HepG2 (cell line): Measurements from ENCODE around the gene GLIPR1L2.
"Not testable (repeated sequence)": the region's sequence is repeated elsewhere in the genome, so short reads cannot be mapped to it uniquely, and the experiment has no call there.

Experiments used
- ERF ChIP-seq: IDR thresholded peaks from 2 replicates; pipeline ENCODE4 v1.6.1; 2018; ENCODE audit warnings: missing biosample characterization, missing genetic modification reagents
- GABPA ChIP-seq, 2 experiments: IDR thresholded peaks; 2 replicates each; pipeline ENCODE4 v1.6.1; 2011 to 2016; ENCODE audit warnings: low read depth in 2 of 2, low read length in 1 of 2, missing biosample characterization in 1 of 2, missing genetic modification characterization in 1 of 2
- HNRNPK ChIP-seq: fragments of 200-400 bp; formaldehyde crosslinking; IDR thresholded peaks from 2 replicates; pipeline ENCODE4 v1.6.1; 2018; ENCODE audit warnings: low read length, low read depth, moderate library complexity, mild to moderate bottlenecking; ENCODE audit not compliant: poor library complexity, severe bottlenecking
- MYC ChIP-seq: sonication (generic); formaldehyde crosslinking; IDR thresholded peaks from 2 replicates; pipeline ENCODE4 v1.9.0; 2021; ENCODE audit warnings: missing genetic modification reagents, borderline replicate concordance
- SIN3A ChIP-seq: IDR thresholded peaks from 2 replicates; pipeline ENCODE4 v1.6.1; 2011; ENCODE audit warnings: low read depth, mild to moderate bottlenecking, control low read depth, low read length, borderline replicate concordance
- TCF7 ChIP-seq: sonication (generic); IDR thresholded peaks from 2 replicates; pipeline ENCODE4 v1.6.1; 2016; ENCODE audit warnings: antibody characterized with exemption, low read depth
- ZSCAN29 ChIP-seq: sonication (generic); formaldehyde crosslinking; conservative IDR thresholded peaks from 2 replicates; pipeline ENCODE4 v1.4.0; 2020; ENCODE audit warnings: mild to moderate bottlenecking, missing genetic modification reagents
- TF ChIP-seq, protein P1 (sequence below): IDR thresholded peaks from 2 replicates; pipeline ENCODE4 v1.6.1; 2012; ENCODE audit warnings: inconsistent platforms

DNA sequence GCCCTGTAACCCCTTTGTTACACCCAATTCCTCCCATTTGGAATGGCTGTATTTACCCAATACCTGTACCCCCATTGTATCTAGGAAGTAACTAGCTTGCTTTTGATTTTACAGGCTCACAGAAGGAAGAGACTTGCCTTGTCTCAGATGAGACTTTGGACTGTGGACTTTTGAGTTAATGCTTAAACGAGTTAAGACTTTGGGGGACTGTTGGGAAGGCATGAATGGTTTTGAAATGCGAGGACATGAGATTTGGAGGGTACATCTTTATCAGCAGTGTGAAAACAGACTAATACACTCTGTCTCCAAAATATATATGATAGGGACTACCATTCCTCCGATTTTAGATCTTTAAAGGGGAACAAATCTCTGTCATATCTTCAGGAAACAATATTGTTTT lies 51.6 kb downstream of the GLIPR1L2 start:
- TF ChIP-seq ZSCAN29 (CRISPR knock-in tag); GABPA (IDR thresholded peaks at IDR 0.05; ENCODE audit: low read depth, low read length); GABPA (CRISPR knock-in tag; IDR thresholded peaks at IDR 0.05; ENCODE audit: low read depth); HNRNPK; MYC; SIN3A; ERF (CRISPR knock-in tag); TCF7: not testable (repeated sequence)
- TF ChIP-seq, protein P1, sequence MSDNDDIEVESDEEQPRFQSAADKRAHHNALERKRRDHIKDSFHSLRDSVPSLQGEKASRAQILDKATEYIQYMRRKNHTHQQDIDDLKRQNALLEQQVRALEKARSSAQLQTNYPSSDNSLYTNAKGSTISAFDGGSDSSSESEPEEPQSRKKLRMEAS, result not testable (repeated sequence)
